SK-N-SH (cell line): Measurements from ENCODE around the gene OPA1. TPM values are rescaled to one million over a fixed set of nuclear protein-coding genes. Genes with fewer than 3 reads are reported as not detected.

Source experiments
- CTCF ChIA-PET: fragments of 300-600, 350-600 bp; formaldehyde crosslinking; extraction: SDS; loops from one replicate; lab custom pipeline; 2021; lab: Yijun Ruan, JAX
- POLR2A ChIA-PET: fragments of 350-600 bp; sonication (Branson Sonifier 250); formaldehyde crosslinking; extraction: SDS; loops from one replicate; lab custom pipeline; 2020; ENCODE audit warnings: antibody characterized with exemption, inconsistent platforms; lab: Yijun Ruan, JAX
- DNase-seq: peaks from one replicate; pipeline ENCODE4 v3.0.0; 2012
- H2AFZ ChIP-seq: fragments of 200-600 bp; sonication (generic); 2 replicates; pipeline ENCODE4 v1.8.1; 2016; ENCODE audit warnings: antibody characterized with exemption, mild to moderate bottlenecking, low read depth
- H3F3A ChIP-seq: fragments of 200-600 bp; sonication (generic); replicated peaks from 2 replicates; pipeline ENCODE3; 2016; ENCODE audit warnings: antibody characterized with exemption, mild to moderate bottlenecking; ENCODE audit not compliant: insufficient read depth
- H3K27ac ChIP-seq, 2 experiments: fragments of 200-500 bp in 1 of 2; fragments of 200-600 bp in 1 of 2; sonication (Bioruptor generic) in 1 of 2; sonication (generic), shearing (Covaris generic) in 1 of 2; 2 replicates each; pipeline versions ENCODE4 v1.5.1 to v1.6.1; 2014 to 2016; ENCODE audit warnings: low read depth in 2 of 2, inconsistent platforms in 1 of 2, low read length in 1 of 2, mild to moderate bottlenecking in 1 of 2, mixed read lengths in 1 of 2
- H3K27me3 ChIP-seq: fragments of 200-600 bp; sonication (generic), shearing (Covaris generic); 2 replicates; pipeline ENCODE4 v1.6.1; 2016; ENCODE audit warnings: mixed run types; ENCODE audit not compliant: insufficient read depth
- H3K36me3 ChIP-seq, 2 experiments: fragments of 200-500 bp in 1 of 2; fragments of 200-600 bp in 1 of 2; sonication (Bioruptor generic) in 1 of 2; sonication (generic) in 1 of 2; replicated peaks in 1 of 2; 2 replicates each; pipeline versions ENCODE3 to v1.5.1; 2014 to 2016; ENCODE audit warnings: low read length in 1 of 2, mild to moderate bottlenecking in 1 of 2; ENCODE audit not compliant: insufficient read depth in 2 of 2, control insufficient read depth in 1 of 2
- H3K4me1 ChIP-seq, 2 experiments: fragments of 200-500 bp in 1 of 2; fragments of 200-600 bp in 1 of 2; sonication (Bioruptor generic) in 1 of 2; sonication (generic), shearing (Covaris generic) in 1 of 2; 2 replicates each; pipeline versions ENCODE4 v1.5.1 to v1.6.1; 2014 to 2016; ENCODE audit warnings: low read depth in 1 of 2, low read length in 1 of 2, mixed run types in 1 of 2; ENCODE audit not compliant: insufficient read depth in 2 of 2, control insufficient read depth in 1 of 2
- H3K4me2 ChIP-seq: fragments of 200-600 bp; sonication (generic), shearing (Covaris generic); 2 replicates; pipeline ENCODE4 v1.6.1; 2017; ENCODE audit warnings: mixed run types
- H3K4me3 ChIP-seq, 2 experiments: fragments of 200-500 bp in 1 of 2; fragments of 200-600 bp in 1 of 2; sonication (Bioruptor generic) in 1 of 2; sonication (generic), shearing (Covaris generic) in 1 of 2; 2 replicates each; pipeline versions ENCODE4 v1.5.1 to v1.8.1; 2014 to 2016; ENCODE audit warnings: low read depth in 2 of 2, inconsistent platforms in 1 of 2, low read length in 1 of 2, mild to moderate bottlenecking in 1 of 2, mixed read lengths in 1 of 2, moderate library complexity in 1 of 2
- H3K79me2 ChIP-seq: fragments of 200-600 bp; sonication (generic); 2 replicates; pipeline ENCODE4 v1.8.1; 2017; ENCODE audit warnings: mild to moderate bottlenecking; ENCODE audit not compliant: insufficient read depth
- H3K9ac ChIP-seq: fragments of 200-600 bp; sonication (generic); 2 replicates; pipeline ENCODE4 v1.6.1; 2017; ENCODE audit warnings: mixed run types
- H3K9me2 ChIP-seq: fragments of 200-600 bp; sonication (generic); 2 replicates; pipeline ENCODE4 v1.6.1; 2017; ENCODE audit warnings: mixed run types
- H3K9me3 ChIP-seq: fragments of 200-600 bp; sonication (generic); 2 replicates; pipeline ENCODE4 v1.6.1; 2017; ENCODE audit warnings: mixed run types, mild to moderate bottlenecking, moderate library complexity
- H4K20me1 ChIP-seq: fragments of 200-600 bp; sonication (generic); 2 replicates; pipeline ENCODE4 v1.6.1; 2017; ENCODE audit warnings: mild to moderate bottlenecking, mixed run types; ENCODE audit not compliant: insufficient read depth
- ELF1 ChIP-seq: IDR thresholded peaks from 2 replicates; pipeline ENCODE4 v1.4.0; 2012
- EZH2phosphoT487 ChIP-seq: fragments of 200-600 bp; sonication (generic); IDR thresholded peaks from 2 replicates; pipeline ENCODE4 v1.6.1; 2017; ENCODE audit warnings: low read depth, mixed run types, mild to moderate bottlenecking, antibody characterized with exemption, moderate library complexity, borderline replicate concordance
- FOSL2 ChIP-seq: IDR thresholded peaks from 2 replicates; pipeline ENCODE4 v1.4.0; 2012; ENCODE audit warnings: low read depth, mild to moderate bottlenecking, moderate library complexity, borderline replicate concordance
- FOXJ3 ChIP-seq: sonication (generic); formaldehyde crosslinking; IDR thresholded peaks from 2 replicates; pipeline ENCODE4 v1.5.1; 2020; ENCODE audit warnings: mild to moderate bottlenecking, missing genetic modification reagents
- FOXM1 ChIP-seq: IDR thresholded peaks from 2 replicates; pipeline ENCODE4 v1.4.0; 2012; ENCODE audit warnings: low read depth, mild to moderate bottlenecking
- GABPA ChIP-seq: IDR thresholded peaks from 2 replicates; pipeline ENCODE4 v1.4.0; 2012; ENCODE audit warnings: low read depth, mild to moderate bottlenecking
- IRF3 ChIP-seq: fragments of 150-350 bp; IDR thresholded peaks from 2 replicates; pipeline ENCODE4 v1.6.1; 2016; ENCODE audit warnings: mild to moderate bottlenecking, low read depth, low read length
- MAX ChIP-seq: IDR thresholded peaks from 2 replicates; pipeline ENCODE4 v1.4.0; 2012; ENCODE audit warnings: low read depth
- MEF2A ChIP-seq: IDR thresholded peaks from 2 replicates; pipeline ENCODE4 v1.4.0; 2012; ENCODE audit warnings: low read depth, borderline replicate concordance
- MXI1 ChIP-seq: IDR thresholded peaks from 2 replicates; pipeline ENCODE4 v1.6.1; 2012; ENCODE audit warnings: mild to moderate bottlenecking, low read depth, low read length, improper control_type of control experiment
- PBX3 ChIP-seq: IDR thresholded peaks from 2 replicates; pipeline ENCODE4; 2012
- POLR2AphosphoS5 ChIP-seq: IDR thresholded peaks from 2 replicates; pipeline ENCODE4 v1.6.1; 2012; ENCODE audit warnings: low read depth, low read length
- RAD21 ChIP-seq: IDR thresholded peaks from 2 replicates; pipeline ENCODE4 v1.6.1; 2012; ENCODE audit warnings: mild to moderate bottlenecking, low read length
- RCOR1 ChIP-seq: fragments of 150-350 bp; IDR thresholded peaks from 2 replicates; pipeline ENCODE4 v1.6.1; 2017; ENCODE audit warnings: antibody characterized with exemption, low read length
- REST ChIP-seq: IDR thresholded peaks from 2 replicates; pipeline ENCODE4 v1.6.1; 2012; ENCODE audit warnings: mild to moderate bottlenecking, low read depth, low read length, moderate library complexity
- RFX5 ChIP-seq: IDR thresholded peaks from 2 replicates; pipeline ENCODE4 v1.6.1; 2012; ENCODE audit warnings: mild to moderate bottlenecking, improper control_type of control experiment, low read length
- RXRA ChIP-seq: IDR thresholded peaks from 2 replicates; pipeline ENCODE4 v1.4.0; 2012; ENCODE audit warnings: low read depth, mild to moderate bottlenecking, borderline replicate concordance
- SIN3A ChIP-seq: IDR thresholded peaks from 2 replicates; pipeline ENCODE4 v1.6.1; 2012; ENCODE audit warnings: low read depth, mild to moderate bottlenecking, low read length, moderate library complexity, borderline replicate concordance
- TAF1 ChIP-seq: IDR thresholded peaks from 2 replicates; pipeline ENCODE4 v1.6.1; 2012; ENCODE audit warnings: low read depth, mild to moderate bottlenecking, low read length, moderate library complexity, borderline replicate concordance
- TCF12 ChIP-seq: IDR thresholded peaks from 2 replicates; pipeline ENCODE4 v1.4.0; 2012
- WGBS: methylation state at CpG from one replicate; pipeline ENCODE4 v1.1.6; 2017; ENCODE audit warnings: low lambda C conversion rate; 5-methylcytosine and 5-hydroxymethylcytosine counted together
- polyA plus RNA-seq, 3 experiments: library from polyadenylated mRNA; depleted of rRNA; stranded (reverse); fragments of >200 nt; gene quantifications; 2 replicates each; pipeline ENCODE4 v1.2.3, GENCODE V29; 2012

Gene OPA1
- polyA plus RNA-seq, 1 of the 3 experiments (the other 2 are of a cell fraction), result 11.4 TPM

GRCh38 chr3:193701953-193702635, 109.1 kb downstream of the OPA1 start:
- no peaks in the 10 kb centered on the region for H3K9me2 ChIP-seq
- ChIA-PET CTCF (interaction anchor here (1.1 kb wide), 1 partner anchor 12 kb away, joined by 3 read pairs; no protein-coding TSS in a partner anchor), POLR2A (no interaction called here)
- no peak overlapping the region for H3K9ac ChIP-seq
- no peaks in the 10 kb centered on the region for H3K27me3 ChIP-seq
- no peaks in the 10 kb centered on the region for H3K4me1 ChIP-seq
- no peaks in the 10 kb centered on the region for H3K79me2 ChIP-seq
- no peaks in the 10 kb centered on the region for H3F3A ChIP-seq
- no peak overlapping the region for H3K4me2 ChIP-seq
- DNase-seq, result no peak
- H3K4me3 ChIP-seq, result no peak overlapping the region
- peaks cover 6 to 13% of the 10 kb centered on the region in 2 experiments for H3K36me3 ChIP-seq
- no peaks in the 10 kb centered on the region for H4K20me1 ChIP-seq
- H3K9me3 ChIP-seq, result no peaks in the 10 kb centered on the region
- WGBS, result 94% methylated on average over 8 of the region's 8 CpGs
- TF ChIP-seq REST (no peak), FOXM1 (no peak), RXRA (no peak), TCF12 (no peak), MAX (no peak), GABPA (no peak), IRF3 (no peak), TAF1 (no peak), MXI1 (no peak), RFX5 (no peak), PBX3 (no peak), EZH2phosphoT487 (no peak), POLR2AphosphoS5 (no peak), ELF1 (no peak), SIN3A (no peak), FOSL2 (no peak), MEF2A (no peak), RCOR1 (no peak), RAD21 (no peak), FOXJ3 (CRISPR knock-in tag) (no peak)
- no peak overlapping the region for H3K27ac ChIP-seq
- H2AFZ ChIP-seq, result no peak overlapping the region
